T-helper 2 cell (primary cell): ENCODE data around the gene RPUSD1.

Source experiments
- DNase-seq, 5 experiments: peaks; one replicate each; pipeline versions ENCODE4 v3.0.0 to v3.0.0-alpha.2; 2012 to 2022

The RPUSD1 gene

DNA sequence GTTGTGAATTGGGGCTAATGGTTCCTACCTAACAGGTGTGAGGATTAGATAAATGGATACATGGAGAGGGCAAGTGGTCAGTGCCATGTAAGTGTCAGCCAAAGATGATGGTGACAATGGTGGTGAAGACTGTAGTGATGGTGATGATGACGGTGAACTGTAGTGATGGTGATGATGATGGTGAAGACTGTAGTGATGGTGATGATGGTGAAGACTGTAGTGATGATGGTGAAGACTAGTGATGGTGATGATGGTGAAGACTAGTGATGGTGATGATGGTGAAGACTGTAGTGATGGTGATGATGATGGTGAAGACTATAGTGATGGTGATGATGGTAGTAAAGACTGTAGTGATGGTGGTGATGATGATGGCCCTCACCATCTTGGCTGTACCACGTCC lies 30.4 kb upstream of the RPUSD1 start:
- no peak for DNase-seq

DNA sequence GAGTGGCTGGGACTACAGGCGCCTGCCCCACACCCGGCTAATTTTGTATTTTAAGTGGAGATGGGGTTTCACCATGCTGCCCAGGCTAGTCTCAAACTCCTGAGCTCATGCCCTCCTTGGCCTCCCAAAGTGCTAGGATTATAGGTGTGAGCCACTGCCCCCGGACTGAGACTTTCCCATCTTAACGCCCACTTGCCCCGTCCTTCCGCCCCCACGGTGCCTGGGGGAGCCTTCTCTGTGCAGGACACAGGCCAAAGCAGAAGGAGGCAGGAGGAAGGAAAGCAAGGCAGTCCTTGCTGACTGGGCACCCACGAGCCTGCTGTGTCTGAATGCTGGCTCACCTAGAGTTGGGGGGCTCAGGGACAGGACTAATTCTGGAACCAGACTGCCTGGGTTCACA lies 30.0 kb upstream of the RPUSD1 start:
- no peak for DNase-seq

DNA sequence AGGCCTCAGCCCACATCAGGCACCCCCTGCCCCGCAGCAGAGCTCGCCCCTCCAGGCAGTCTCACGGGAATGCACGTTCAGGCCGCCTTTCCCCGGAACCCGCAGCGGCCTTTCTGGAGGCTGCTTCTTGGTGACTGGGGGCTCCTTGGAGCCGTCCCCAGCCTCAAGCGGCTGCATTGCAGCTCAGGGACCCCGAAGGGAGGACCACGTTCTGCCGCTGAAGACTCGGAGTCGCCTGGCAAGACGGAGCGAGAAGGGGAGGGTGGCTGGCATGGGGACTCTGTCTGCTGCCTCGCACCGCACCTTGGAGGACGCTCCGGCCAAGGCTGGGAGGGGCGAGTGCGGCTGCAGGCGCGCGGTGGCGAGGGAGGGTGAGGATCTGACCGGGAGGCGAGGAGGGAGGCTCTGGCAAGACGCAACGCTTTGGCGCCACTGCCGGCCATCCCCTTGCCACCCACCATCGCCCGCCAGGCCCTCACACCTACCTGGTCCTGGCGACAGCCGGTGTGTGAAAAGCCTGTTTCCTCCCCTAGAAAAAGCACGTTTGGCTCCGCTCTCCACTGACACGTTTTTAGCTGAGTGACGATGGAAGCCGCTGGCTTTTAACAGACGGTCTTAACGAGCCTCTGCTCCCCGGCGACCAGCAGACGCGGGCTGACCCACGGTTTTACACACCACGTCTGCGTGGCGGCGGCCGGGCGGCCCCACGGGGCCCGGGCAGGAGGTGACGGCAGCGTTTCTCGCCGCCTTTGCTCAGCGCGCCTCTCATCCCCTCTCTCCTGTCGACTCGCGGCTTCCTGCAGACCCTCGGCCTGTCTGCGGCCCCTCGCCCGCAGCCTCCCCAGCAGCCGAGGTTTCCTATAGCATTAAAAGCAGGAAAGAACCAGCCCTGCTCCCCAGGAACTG lies 29.1 kb upstream of the RPUSD1 start:
- DNase-seq = no peak

DNA sequence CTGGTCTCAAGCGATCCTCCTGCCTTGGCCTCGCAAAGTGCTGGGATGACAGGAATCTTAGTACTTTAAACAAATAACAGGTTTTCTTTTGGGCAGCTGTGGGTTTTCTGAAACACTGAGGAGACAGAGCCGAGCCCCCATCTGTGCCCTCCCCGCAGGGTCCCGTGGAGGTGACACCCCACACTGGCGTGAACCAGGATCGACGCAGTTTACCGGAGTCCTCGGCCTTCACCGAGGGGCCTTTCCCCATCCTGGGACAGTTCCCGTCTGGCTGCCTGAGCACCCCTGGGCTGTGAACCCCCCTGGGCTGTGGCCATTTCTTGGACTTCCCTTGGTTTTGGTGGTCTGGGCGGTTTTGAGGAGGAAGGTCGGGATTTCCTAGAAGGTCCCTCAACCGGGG lies 27.7 kb upstream of the RPUSD1 start:
- no peak for DNase-seq

DNA sequence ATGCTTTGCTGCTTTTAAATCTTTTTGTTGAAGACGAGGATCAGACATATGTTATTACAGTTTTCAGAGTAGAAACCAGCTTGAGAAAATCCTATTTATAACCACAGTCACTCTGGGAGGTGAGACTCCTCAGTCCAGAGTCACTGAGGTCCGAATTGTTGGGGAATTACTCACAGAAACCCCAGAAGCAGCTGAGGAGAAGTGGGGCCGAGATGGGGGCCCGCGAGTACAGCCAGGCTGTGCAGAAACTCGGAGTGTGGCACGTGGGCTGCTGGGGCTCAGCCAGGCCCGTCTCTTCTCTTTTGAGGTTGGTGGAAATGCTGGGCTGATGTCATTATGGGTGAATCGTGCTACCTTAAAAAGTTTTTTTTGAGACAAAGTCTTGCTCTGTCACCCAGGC lies 26.8 kb upstream of the RPUSD1 start:
- DNase-seq = no peak

DNA sequence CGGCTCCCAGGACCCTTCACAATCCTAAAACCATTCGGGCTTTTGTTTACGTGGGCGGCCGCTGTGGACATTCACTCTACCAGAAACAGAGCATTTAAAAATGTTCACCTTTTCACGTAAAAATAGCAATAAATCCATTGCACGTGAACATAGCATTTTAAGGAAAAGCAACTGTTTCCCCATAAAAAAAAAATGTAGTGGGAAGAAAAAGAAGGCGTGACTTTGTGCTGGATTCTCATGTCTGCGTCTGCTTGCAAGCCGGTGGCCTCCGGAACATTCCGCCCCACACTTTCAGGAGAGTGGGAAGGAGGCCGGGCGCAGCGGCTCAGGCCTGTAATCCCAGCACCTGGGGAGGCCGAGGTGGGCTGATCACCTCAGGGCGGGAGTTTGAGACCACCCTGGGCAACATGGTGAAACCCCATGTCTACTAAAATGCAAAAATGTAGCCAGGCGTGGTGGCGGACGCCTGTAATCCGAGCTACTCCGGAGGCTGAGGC lies 25.8 kb upstream of the RPUSD1 start:
- DNase-seq = no peak

DNA sequence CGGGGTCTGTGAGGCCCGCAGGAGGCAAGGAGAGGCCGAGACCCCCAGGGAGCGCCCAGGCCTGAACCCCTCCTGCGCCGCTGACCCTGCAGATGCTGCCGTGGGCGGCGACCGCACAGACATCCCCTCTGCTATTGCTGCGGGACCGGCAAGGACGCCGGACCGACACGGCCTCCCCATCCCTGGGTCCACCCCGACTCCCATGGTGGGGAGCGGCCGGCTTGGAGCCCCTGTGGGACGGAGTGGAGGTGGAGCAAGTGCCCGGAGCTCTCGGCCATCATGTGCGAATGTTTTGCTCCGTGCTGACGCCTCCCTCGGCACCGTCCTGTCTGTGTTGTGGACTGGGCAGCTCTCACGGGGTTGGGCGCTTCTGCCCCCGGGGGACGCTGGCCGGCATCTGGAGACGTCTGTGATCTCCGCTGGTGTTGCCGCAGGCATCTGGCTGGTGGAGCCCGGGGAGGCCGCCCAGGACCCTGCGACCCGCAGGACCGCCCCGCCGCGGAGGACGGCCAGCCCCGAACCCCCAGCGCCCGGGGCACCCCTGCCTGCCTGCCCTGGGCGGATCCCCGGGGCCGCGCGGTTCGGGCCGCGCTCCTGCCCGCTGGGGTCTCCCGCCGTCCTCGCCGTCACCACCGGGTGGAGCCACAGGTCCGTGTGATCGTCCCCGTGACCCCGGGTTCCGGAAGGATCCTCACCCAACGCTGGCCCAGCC lies 25.2 kb upstream of the RPUSD1 start:
- peak in 3 of 5 experiments; percentile 31 to 52 (median 43) for DNase-seq

DNA sequence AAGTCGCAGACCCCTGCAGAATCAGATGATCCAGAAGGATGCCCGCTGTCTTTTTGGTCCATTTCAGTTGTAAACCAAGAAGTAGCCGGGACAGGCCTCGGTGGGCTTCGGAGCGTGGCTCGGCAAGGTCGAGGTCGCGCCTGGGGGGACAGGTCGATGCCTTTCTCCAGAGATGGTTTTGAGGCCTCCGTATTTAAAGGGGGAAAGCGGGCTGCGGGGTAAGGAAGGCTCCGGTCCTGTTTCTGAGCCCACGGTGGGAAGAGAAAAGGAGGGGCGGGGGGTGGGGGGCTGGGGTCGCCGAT lies 19.9 kb upstream of the RPUSD1 start:
- no peak for DNase-seq

DNA sequence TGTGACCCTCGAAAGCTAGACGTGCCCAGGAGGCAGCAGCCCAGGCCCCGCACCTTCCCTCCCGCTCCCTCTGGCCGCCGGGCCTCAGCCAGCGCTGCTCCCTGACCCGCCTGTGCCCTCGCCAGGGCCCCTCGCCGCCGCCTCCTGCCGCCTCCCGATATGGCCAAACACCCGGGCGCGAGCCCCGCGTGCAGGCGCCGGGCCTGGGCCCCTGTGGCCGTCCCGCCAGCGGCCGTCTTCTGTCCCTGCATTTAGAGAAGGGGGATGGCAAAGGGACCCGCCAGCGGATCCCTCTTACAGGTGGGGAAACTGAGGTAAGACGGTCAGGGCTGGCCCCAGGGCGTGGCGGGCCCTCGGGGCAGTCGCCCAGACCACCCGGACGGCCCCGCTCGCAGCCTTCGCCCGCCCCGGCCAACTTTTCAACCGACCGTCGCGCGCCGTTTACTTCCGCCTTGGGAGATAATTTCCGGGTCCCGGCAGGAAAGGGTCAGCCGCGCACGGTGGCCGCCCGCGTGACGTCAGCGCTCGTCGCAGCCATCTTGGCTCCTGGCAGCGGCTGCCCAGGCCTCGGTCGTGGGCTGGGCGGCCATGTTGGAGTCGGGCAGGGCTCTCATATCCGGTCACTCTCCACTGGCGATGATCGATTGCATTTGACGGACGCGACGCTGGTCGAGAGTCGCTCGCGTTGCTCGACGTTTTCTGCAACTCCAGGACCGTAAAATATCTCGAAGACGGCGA lies 19.3 kb upstream of the RPUSD1 start:
- DNase-seq = peak; percentile 64 to 94 (median 68)

DNA sequence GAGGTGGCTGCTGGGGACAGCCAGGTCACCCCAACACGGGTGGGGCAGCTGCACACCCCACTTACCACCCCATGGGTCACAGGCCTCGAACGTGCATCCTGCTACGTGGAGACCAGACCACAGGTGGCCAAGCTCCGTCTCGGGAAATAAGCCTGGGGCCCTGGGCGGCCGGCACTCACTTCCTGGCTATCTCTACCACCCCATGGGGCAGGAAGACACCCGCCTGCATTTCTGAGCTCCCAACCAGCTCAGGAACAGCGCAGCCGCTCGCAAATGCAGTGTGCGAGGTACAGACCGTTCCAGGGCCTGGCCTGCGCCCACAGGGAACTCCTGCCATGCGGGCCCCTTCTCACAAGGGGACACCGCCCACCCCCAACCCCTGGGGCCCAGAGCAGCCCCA lies 17.3 kb upstream of the RPUSD1 start:
- DNase-seq = no peak

DNA sequence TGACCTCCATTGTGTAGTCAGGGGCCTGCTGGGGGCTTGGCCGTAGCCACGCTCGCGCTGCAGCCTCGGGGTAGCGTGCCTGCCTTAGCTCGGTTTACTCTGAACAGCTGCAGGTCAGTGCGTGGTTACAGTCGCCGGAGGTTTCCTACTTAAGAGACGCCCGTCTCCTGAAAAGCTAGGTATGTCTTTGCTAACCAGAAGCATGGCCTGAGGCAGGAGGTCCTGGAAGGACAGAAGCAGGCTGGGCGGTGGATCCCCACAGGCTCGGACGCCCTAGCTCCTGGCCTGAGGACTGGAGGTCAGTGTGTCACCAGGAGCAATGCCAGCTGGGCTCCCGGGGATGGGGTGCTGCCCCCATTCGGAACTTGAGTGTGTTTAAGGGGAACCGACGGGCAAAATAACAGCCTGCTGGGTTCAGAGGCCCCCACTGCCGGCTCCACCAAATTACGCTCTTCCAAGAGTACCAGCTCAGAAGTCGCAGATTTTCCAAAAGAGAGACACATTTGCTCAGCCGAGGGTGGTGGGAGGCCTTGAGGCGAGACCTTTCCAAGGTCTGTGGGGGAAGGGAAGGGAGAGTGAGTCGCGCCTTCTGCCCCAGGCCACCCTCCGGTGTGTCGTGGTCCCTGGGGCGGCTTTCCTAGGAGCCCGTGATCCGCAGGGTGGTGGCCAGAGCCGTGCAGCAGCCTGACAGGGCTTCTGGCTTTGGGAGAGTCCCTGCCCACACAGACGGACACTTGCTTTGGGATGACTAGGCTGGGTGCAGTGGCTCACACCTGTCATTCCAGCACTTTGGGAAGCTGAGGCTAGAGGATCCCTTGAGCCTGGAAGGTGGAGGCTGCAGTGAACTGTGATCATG lies 16.2 kb upstream of the RPUSD1 start:
- no peak for DNase-seq

DNA sequence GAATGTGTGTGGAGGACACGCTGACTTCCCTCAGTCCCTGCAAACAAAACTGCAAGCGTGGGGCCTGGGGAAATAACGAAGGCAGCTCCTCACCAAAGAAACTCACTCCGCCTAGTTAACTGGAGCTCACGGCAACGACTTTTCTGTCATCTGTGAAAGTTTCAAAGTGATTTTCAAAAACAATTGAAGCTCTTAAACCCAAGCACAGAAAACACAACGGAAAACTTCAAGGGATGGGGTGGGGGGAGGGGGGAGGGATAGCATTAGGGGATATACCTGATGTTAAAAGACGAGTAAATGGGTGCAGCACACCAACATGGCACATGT lies 15.5 kb upstream of the RPUSD1 start:
- DNase-seq = no peak

DNA sequence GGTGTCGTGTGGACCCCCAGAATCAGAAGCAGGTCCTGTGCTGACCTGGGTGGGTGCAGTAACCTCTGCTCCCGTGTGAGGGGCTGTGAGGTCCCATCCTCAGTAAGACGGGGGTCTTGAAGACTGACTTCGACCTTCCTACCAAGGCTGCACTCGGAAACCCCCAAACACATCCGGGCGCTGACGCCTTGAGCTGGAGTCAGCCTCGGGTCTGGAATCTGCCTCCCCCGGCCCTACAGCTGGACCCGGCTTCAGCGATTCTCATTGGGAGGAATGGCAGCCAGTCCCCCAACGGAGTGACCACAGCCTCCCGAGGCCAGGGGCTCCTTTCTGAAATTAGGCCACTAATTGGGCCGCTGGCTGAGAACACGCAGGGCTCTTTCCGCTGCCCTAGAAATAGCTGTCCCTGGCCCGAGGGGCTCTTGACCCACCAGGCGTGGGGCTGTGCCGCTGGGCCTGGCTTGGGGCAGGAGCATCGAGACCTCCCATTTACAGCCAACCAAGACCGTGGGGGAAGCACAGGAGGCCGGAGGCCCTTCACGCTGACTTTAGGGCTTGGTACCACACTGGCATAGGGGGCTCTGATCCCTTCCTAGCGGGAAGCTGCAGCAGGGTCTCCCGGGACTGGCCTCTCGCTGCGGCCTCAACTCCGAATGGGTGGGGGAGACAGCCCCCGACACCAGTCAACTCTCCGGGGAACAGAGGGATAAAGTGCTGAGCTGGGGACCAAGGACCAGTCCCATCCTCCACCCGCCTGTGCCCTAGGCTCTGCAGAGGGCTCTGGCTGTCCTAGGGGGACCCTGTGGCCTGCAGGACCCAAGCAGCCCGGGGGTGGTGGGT lies 15.0 kb upstream of the RPUSD1 start:
- no peak for DNase-seq

DNA sequence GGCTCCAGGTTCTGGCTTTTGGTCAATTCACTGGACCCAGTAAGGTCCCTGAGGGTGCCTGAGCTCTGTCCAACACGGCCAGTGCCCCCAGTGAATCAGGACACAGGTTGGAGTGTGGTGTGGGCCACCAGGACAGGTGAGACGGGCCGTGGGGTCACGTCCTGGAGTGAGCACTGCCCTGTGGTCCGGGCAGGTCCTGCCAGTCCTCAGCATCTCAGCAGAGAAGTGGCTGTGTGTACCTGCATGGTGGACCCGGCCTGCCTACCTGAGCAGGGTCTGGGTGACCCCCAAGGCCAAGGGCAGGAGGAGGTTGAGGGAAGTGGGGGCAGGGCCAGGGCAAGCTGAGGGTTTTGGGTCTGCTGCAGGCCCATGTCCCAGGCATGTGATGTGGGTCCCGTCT lies 14.3 kb upstream of the RPUSD1 start:
- no peak for DNase-seq

DNA sequence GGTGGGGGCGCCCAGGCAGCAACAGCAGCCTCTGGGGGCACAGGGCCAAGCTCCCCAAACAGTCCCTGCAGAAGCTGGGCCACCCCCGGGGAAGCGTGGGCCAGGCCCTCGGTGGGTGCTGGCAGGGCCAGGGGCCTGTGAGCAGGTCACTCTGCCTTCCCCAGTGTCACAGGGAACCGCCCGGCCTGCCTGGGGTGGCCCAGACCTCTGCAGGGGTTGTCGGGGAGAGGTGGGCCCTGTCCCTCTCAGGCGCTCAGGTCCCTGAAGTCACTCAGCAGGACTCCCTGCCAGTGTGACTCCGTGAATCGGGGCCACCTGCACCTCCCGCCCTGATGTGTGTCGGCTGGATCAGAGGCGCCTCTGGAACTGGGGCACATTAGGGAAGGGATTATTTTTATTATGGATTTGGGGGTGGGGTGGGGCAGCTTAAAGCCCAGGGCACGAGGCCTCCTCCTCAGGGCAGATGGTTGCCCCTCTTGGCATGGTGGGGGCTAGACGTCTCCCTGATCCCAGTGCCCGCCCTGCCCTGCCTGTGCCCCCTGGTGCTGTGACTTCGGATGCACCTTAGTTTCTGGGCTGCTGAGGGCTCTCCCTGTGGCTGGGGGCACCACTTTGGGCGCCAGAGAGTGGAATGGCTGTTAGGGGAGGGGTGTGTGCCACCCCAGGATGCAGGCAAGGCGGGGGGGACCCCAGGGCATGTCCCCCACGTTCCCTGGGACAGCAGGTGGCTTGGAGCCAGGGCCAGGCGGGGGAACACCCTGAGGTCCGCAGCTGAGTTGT lies 13.6 kb upstream of the RPUSD1 start:
- no peak for DNase-seq

DNA sequence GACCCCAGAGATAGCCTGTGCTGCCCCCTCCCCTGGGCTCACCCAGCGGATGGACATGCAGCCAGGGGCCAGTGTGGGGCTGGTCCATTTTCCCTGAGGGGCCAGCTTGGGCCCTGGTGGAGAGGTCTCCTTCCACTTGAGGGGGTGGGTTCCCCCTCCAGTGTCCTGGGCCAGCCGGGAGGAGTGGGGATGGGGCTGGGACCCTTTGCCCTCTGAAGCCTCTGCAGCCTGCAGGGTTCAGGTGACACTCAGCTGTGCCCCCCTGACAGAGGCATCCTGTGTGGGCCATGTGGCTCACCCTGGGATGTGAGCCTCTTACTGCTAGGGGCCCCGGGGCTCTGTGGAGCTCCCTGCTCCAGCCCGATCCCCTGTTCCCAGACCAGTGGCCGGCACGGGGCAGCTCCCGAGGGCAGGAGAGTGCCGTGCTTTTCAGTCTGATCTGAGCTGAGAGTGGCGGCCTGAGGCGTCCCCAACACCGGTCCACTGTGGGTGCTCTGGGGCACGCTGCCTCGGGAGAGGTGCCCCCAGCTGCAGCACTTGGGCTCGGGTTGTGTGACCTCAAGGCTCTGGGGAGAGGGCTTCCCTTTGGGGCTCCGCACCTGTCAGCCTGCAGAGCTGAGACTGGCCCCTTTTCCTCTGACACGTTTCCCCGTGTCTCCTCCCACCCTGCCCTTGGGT lies 12.8 kb upstream of the RPUSD1 start:
- DNase-seq = no peak

DNA sequence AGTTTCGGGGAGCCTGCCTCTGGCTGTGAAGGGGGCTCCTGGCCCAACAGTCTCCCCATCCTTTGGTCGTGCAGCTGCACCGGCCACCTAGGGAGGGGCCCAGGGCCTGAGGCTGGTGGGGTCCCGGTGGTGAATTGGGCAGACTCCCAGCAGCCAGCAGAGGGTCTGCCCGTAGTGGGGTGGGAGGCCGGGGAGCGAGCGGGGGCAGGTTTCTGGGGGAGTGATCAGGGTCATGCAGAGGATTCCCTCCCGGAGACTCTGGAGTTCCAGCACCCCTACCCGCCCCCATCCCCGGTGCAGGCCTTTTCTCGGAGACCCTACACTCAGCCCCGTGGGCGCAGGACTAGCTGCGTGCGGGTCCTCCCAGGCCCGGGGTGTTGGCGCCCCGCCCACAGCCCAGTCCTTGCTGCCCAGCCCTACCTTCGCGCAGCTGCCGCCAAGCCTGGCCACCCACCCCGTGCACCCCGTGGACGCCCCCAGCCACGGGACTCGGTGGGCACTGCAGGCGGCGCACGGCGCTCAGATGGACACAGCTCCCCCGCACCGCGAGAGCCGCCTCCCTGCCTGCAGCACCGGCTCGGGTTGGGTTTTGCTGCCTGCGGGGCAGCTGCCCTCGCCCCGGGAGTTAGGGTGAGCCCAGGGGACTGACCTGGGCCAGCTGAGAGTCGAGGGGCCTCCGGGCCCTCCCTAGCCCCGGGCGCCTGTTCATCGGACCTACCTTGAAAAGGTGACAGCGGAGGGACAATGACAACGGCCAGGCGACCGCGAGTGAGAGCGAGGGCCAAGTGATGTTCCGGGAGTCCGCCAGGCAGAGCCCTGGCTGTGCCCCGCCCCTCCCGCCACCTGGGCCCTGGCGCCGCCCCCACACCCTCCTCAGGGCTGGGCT lies 12.0 kb upstream of the RPUSD1 start, which contains the start of gene GNG13:
TSS of gene GNG13 (minus strand) at position 787 of the 886 bp plus-strand sequence. CDS start 1,657 bp downstream, outside the sequence.
- DNase-seq = no peak

DNA sequence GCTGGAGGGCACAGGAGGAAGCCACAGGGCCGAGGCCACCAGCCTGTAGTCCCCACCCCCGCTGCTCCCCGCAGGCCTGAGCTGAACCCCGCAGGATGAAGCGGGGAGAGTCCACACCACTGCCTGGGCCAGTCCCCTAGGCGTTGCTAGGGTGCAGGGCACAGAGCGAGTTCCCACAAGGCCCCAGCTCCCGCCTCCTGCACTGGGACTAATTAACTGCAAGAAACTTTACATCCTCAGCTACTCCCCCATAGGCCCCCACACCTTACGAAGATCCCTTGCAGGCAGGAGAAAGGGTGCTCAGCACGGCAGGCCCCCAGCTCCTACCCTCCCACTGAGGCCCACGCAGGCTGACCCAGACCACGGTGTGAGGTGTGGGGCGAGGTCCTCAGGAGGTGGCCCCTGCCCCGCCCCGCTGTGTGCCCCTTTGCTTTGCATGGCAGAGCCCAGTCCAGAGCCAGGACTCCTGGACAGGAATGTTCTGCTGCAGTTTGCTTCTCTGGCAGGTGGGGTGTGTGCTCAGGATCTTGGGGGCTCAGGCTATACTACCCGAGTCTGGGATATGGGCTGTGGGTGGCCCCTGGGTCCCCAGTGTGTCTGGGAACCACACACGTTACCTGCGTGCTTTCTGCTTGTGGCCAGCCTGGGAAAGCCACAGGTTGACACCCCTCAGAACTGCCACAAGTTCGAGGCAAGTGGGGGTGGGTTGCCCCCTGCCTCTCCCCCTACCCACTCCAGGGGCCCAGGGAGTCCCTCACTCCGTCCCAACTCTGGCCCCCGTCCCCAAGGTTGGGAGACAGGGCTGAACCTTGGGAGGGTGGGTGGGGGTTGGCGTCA lies 11.1 kb upstream of the RPUSD1 start:
- no peak for DNase-seq
